ENCODE results near the gene GPATCH1. TPM values are rescaled to one million over a fixed set of nuclear protein-coding genes. Genes with fewer than 3 reads are reported as not detected.

GPATCH1 gene
- total RNA-seq, 1 experiment from 2014 or later = 7.8 TPM

DNA sequence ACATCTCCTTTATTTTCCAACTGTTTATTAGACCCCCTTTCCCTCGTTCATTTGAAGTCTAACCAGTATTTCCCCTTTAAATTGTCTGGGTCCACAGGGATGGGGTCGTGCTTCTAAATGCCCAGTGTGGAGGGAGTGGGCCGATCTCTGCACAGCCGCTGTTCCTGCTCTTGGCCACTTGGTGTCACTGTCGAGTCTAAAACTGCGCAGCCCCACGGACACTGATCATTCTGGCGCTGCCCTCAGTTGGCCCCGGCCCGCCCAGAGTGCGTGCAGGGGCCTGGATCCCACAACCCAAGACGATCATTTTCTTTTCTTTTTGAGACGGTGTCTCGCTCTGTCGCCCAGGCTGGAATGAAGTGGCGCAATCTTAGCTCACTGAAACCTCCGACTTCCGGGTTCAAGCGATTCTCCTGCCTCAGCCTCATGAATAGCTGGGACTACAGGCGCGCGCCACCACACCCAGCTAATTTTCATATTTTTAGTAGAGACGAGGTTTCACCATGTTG is 63.0 kb downstream of the GPATCH1 start:
- DNase-seq (ENCODE audit: low read depth, low spot score) (peak; percentile 38), ATAC-seq (peak; percentile 100)
- intact Hi-C loops (cut with micrococcal nuclease) = loop anchor here (1.0 to 10.0 kb wide), 3 partner anchors 33 to 261 kb away; no protein-coding TSS in a partner anchor
- H3K9me2 ChIP-seq (ENCODE audit: insufficient read depth) = no peaks in the 10 kb centered on the region
- H3K4me3 ChIP-seq (replicated peaks in 1 of 2; ENCODE audit: low read depth in 1 of 2, low read length in 2 of 2) = no peak overlapping the region
- POLR2A ChIA-PET = interaction anchor here (1.0 to 1.2 kb wide), 2 partner anchors 33 to 51 kb away, joined by 4 to 5 read pairs; no protein-coding TSS in a partner anchor
- peaks cover 0 to 5% of the 10 kb centered on the region in 2 experiments; a peak in 1 of 4 replicates for H3K4me1 ChIP-seq (ENCODE audit: control insufficient read depth in 1 of 2, insufficient read depth in 2 of 2, low read length in 2 of 2)
- H3K9ac ChIP-seq (ENCODE audit: low read length) = no peak overlapping the region
- no peaks in the 10 kb centered on the region for H4K20me1 ChIP-seq (ENCODE audit: insufficient read depth)
- H3K27me3 ChIP-seq (ENCODE audit: insufficient read depth, low read length) = no peaks in the 10 kb centered on the region
- RAD21 ChIA-PET (ENCODE audit: low non-redundant PET in 1 of 2, low total read pairs in 2 of 2, uncharacterized antibody in 2 of 2, unreplicated experiment in 2 of 2) = interaction anchor here (0.6 to 0.9 kb wide), 3 partner anchors 18 to 41 kb away, joined by 3 read pairs; no protein-coding TSS in a partner anchor
- H3K4me2 ChIP-seq (ENCODE audit: low read length) = peak overlapping the region; percentile 38
- no peaks in the 10 kb centered on the region for H3K9me3 ChIP-seq (ENCODE audit: control insufficient read depth in 1 of 2, insufficient read depth in 1 of 2, low read depth in 1 of 2, low read length in 2 of 2)
- CTCF ChIA-PET = interaction anchor here (0.6 to 1.7 kb wide), 6 partner anchors 9 to 94 kb away, joined by 3 to 22 read pairs (median 4); no protein-coding TSS in a partner anchor
- no TSS peak for BruUV-seq (replicated peaks)
- H3K36me3 ChIP-seq (ENCODE audit: control insufficient read depth in 1 of 2, insufficient read depth in 2 of 2, low read length in 2 of 2) = no peaks in the 10 kb centered on the region
- H3K27ac ChIP-seq (ENCODE audit: low read depth, low read length) = no peak overlapping the region
- no peak for TF ChIP-seq YY1 (IDR thresholded peaks at IDR 0.05; ENCODE audit: extremely low read depth, insufficient replicate concordance, low read depth, low read length)
- TF ChIP-seq CEBPB (IDR thresholded peaks at IDR 0.05; ENCODE audit: low read depth) = no peak
- TF ChIP-seq, protein P1, sequence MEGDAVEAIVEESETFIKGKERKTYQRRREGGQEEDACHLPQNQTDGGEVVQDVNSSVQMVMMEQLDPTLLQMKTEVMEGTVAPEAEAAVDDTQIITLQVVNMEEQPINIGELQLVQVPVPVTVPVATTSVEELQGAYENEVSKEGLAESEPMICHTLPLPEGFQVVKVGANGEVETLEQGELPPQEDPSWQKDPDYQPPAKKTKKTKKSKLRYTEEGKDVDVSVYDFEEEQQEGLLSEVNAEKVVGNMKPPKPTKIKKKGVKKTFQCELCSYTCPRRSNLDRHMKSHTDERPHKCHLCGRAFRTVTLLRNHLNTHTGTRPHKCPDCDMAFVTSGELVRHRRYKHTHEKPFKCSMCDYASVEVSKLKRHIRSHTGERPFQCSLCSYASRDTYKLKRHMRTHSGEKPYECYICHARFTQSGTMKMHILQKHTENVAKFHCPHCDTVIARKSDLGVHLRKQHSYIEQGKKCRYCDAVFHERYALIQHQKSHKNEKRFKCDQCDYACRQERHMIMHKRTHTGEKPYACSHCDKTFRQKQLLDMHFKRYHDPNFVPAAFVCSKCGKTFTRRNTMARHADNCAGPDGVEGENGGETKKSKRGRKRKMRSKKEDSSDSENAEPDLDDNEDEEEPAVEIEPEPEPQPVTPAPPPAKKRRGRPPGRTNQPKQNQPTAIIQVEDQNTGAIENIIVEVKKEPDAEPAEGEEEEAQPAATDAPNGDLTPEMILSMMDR (IDR thresholded peaks at IDR 0.05 in 2 of 3, conservative IDR thresholded peaks at IDR 0.05 in 1 of 3; ENCODE audit: borderline replicate concordance in 1 of 3, insufficient read depth in 1 of 3, low read depth in 2 of 3, low read length in 2 of 3) = peak; percentile 75 to 92 (median 92); a peak in 5 of 6 replicates
- peak; percentile 83 for TF ChIP-seq RAD21 (IDR thresholded peaks at IDR 0.05; ENCODE audit: low read depth)
- no peak for TF ChIP-seq TCF7L2 (IDR thresholded peaks at IDR 0.05; ENCODE audit: borderline replicate concordance, extremely low read depth, insufficient read depth, insufficient read length)
- H2AFZ ChIP-seq (ENCODE audit: low read depth, low read length, poor library complexity, severe bottlenecking) = peak overlapping the region; percentile 49
- H3K79me2 ChIP-seq (ENCODE audit: insufficient read depth, low read length) = no peaks in the 10 kb centered on the region

DNA sequence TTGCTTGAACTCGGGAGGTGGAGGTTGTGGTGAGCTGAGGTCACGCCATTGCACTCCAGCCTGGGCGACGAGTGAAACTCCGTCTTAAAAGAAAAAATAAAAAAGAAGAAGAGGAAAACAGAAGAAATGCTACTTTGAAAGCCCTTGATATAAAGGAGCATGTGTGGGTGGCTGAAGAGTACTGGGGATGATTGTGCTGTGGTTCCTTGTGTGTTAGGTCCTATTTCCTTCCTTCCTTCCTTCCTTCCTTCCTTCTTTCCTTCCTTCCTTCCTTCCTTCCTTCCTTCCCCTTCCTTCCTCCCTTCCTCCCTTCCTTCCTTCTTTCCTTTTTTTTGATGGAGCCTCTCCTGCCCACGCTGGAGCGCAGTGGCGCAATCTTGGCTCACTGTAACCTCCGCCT is 65.2 kb downstream of the GPATCH1 start:
- ChIA-PET CTCF (interaction anchor here (0.7 kb wide), 1 partner anchor 262 kb away, joined by 4 read pairs; no protein-coding TSS in a partner anchor), RAD21 (ENCODE audit: low non-redundant PET in 1 of 2, low total read pairs in 2 of 2, uncharacterized antibody in 2 of 2, unreplicated experiment in 2 of 2) (no interaction called here), POLR2A (no interaction called here)
- no peak overlapping the region for H3K4me3 ChIP-seq (replicated peaks in 1 of 2; ENCODE audit: low read depth in 1 of 2, low read length in 2 of 2)
- no peaks in the 10 kb centered on the region for H4K20me1 ChIP-seq (ENCODE audit: insufficient read depth)
- BruUV-seq (replicated peaks) = no TSS peak
- intact Hi-C loops (cut with micrococcal nuclease) = loop anchor here (10.0 kb wide), 1 partner anchor 259 kb away; no protein-coding TSS in a partner anchor
- no peaks in the 10 kb centered on the region for H3K36me3 ChIP-seq (ENCODE audit: control insufficient read depth in 1 of 2, insufficient read depth in 2 of 2, low read length in 2 of 2)
- no peaks in the 10 kb centered on the region for H3K27me3 ChIP-seq (ENCODE audit: insufficient read depth, low read length)
- no peaks in the 10 kb centered on the region for H3K79me2 ChIP-seq (ENCODE audit: insufficient read depth, low read length)
- no peak overlapping the region for H2AFZ ChIP-seq (ENCODE audit: low read depth, low read length, poor library complexity, severe bottlenecking)
- no peaks in the 10 kb centered on the region for H3K9me3 ChIP-seq (ENCODE audit: control insufficient read depth in 1 of 2, insufficient read depth in 1 of 2, low read depth in 1 of 2, low read length in 2 of 2)
- ATAC-seq (no peak), DNase-seq (ENCODE audit: low read depth, low spot score) (no peak)
- no peak overlapping the region for H3K27ac ChIP-seq (ENCODE audit: low read depth, low read length)
- TF ChIP-seq RAD21 (IDR thresholded peaks at IDR 0.05; ENCODE audit: low read depth) = no peak
- TF ChIP-seq, protein P2, sequence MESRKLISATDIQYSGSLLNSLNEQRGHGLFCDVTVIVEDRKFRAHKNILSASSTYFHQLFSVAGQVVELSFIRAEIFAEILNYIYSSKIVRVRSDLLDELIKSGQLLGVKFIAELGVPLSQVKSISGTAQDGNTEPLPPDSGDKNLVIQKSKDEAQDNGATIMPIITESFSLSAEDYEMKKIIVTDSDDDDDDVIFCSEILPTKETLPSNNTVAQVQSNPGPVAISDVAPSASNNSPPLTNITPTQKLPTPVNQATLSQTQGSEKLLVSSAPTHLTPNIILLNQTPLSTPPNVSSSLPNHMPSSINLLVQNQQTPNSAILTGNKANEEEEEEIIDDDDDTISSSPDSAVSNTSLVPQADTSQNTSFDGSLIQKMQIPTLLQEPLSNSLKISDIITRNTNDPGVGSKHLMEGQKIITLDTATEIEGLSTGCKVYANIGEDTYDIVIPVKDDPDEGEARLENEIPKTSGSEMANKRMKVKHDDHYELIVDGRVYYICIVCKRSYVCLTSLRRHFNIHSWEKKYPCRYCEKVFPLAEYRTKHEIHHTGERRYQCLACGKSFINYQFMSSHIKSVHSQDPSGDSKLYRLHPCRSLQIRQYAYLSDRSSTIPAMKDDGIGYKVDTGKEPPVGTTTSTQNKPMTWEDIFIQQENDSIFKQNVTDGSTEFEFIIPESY (IDR thresholded peaks at IDR 0.05; ENCODE audit: extremely low read depth, insufficient replicate concordance, low read length) = no peak
- TF ChIP-seq FOSL1 (IDR thresholded peaks at IDR 0.05; ENCODE audit: low read depth) = no peak
- TF ChIP-seq SIN3A (IDR thresholded peaks at IDR 0.05; ENCODE audit: low read depth) = no peak
- TF ChIP-seq ZFX (IDR thresholded peaks at IDR 0.05) = no peak
- TF ChIP-seq YY1 (IDR thresholded peaks at IDR 0.05; ENCODE audit: extremely low read depth, insufficient replicate concordance, low read depth, low read length) = no peak
- H3K9me2 ChIP-seq (ENCODE audit: insufficient read depth) = no peaks in the 10 kb centered on the region
- peaks cover 0 to 5% of the 10 kb centered on the region in 2 experiments; a peak in 1 of 4 replicates for H3K4me1 ChIP-seq (ENCODE audit: control insufficient read depth in 1 of 2, insufficient read depth in 2 of 2, low read length in 2 of 2)
- H3K4me2 ChIP-seq (ENCODE audit: low read length) = no peak overlapping the region
- no peak overlapping the region for H3K9ac ChIP-seq (ENCODE audit: low read length)
